HG03025 (cell line): ENCODE results near the gene ATAD1.
"Not testable (repeated sequence)": the region's sequence is repeated elsewhere in the genome, so short reads cannot be mapped to it uniquely, and the experiment has no call there.

ENCODE experiments used
- ATAC-seq: cut with Tn5 transposase; IDR thresholded peaks from one replicate; pipeline ENCODE4 v1.9.1; 2021; ENCODE audit warnings: mild to moderate bottlenecking, moderate library complexity; ENCODE audit not compliant: unreplicated experiment, low FRiP score

The ATAD1 gene

GRCh38 chr10:87816163-87816897 lies 1.7 kb downstream of the ATAD1 start:
- ATAC-seq, result no peak

GRCh38 chr10:87804939-87805569 lies 13.0 kb downstream of the ATAD1 start:
- no peak for ATAC-seq

DNA sequence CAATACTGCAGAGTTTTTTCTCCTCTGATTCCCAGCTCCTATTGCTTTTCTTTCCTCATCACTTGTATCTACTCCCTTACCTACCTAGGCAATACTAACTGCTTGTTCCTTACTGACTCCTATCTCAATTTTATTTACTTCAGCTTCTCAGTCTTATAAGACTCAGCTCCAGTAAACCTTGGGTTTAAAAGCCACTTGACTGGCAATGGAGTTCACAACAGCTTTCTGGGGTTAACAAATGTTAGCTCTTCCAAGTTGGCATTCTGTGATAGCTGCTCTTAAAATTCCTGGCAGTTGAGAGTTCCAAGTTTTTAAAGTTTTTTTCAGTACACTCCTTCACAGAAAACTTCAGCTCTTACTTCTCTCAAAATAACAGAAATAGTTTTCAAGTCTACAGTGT lies 14.2 kb downstream of the ATAD1 start:
- no peak for ATAC-seq

GRCh38 chr10:87803328-87803727 lies 14.7 kb downstream of the ATAD1 start:
- no peak for ATAC-seq

GRCh38 chr10:87801813-87802435 lies 16.1 kb downstream of the ATAD1 start:
- ATAC-seq, result not testable (repeated sequence)

DNA sequence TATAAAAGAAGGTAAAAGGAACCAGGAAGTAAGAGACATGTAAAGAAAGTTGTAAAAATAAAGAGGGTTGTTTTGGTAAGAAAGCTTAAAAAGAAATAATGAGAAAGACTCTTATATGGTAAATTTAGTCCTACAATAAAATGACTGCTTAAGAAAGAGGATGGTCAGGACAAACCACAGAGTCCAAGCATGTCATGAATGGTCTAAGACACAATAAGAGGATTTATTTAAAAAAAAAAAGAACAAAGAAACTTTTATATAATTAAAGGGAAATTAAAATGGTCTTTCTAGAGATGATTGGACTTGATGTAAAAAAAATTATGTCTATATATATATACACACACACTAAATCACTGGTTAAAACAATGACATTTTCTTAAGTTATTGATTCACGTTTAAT lies 18.2 kb downstream of the ATAD1 start:
- no peak for ATAC-seq

DNA sequence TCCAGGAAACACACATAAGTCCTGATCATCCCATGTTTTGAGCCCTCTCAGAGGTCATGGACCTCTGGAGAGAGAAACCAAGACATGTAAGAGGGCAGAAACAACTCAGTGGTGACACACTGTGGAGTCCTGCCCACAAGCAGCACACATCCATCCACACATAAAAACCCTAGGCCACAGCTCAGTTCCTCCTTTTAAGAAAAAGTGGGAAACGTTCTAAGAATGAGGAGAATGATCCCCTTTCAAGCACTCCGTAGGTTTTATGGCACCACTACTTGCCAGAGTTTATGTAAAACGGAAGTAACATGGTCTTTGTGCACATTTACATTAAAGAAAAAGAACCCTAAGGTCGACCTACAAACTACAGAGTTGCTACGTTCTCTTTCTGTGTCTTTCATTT lies 19.9 kb downstream of the ATAD1 start:
- no peak for ATAC-seq

DNA sequence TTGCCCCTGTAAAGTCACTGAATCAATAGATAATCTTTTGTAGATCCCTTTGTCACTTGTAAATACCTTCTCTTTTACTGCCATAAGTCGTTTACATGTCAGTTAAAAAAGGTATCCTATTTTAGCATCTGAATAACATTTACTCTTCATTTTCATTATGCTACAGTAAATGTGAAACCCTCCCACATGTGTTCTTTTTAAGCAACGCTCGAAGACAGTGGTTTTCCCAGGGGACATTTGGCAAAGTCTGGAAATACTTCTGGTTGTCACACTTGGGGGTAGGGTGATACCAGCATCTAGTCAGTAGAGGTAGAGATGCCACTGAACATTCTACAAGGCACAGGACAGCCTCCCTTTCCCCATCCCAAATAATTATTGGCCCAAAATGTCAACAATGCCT lies 23.7 kb downstream of the ATAD1 start:
- ATAC-seq, result no peak

GRCh38 chr10:87790185-87790584 lies 27.8 kb downstream of the ATAD1 start:
- ATAC-seq, result no peak

DNA sequence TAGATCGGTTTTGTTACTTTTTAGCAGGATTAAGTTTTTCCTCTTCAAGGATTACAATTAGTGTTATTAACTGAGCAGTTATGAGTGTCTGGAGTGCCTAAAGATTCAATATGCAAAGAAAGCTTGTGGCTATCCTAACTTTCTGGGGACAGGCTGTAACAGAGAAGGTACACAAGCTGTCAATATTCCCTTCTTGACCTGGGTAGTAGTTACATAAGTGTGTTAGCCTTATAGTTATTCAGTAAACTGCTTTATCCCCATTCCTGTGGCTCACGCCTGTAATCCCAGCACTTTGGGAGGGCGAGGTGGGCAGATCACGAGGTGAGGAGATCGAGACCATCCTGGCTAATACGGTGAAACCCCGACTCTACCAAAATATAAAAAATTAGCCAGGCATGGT lies 31.6 kb downstream of the ATAD1 start:
- ATAC-seq, result no peak

DNA sequence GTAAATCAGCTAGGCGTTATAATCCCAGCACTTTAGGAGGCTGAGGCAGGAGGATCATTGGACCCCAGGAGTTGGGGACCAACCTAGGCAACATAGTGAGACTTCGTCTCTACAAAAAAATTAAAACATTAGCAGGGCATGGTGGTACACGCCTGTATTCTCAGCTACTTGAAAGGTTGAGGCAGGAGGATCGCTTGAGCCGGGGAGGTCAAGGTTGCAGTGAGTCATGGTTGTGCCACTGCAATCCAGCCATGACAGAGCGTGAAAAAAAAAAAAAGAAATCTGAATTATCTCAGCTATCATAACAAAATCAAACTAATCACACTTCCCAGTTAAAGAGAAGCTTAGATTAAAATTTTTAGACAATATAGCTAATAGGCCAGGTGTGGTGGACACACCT lies 35.3 kb downstream of the ATAD1 start:
- no peak for ATAC-seq

- ATAC-seq, result no peak
Measured at GRCh38 chr10:87781545-87781944, 36.5 kb downstream of the ATAD1 start.

DNA sequence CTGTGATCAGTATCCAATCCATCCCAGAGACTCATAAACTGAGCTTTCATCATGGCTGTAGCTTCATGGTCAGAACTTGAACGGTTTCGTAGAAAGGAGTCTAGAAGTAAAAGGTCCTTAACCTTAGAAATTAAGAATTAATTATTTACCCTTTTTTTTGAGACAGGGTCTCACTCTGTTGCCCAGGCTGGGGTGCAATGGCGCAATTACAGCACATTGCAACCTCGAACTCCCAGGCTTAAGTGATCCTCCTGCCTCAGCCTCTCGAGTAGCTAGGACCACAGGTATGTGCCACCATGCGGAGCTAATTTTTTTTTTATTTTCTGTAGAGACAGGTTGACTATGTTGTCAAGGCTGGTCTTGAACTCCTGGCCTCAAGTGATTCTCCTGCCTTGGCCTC lies 41.7 kb downstream of the ATAD1 start:
- ATAC-seq, result no peak

GRCh38 chr10:87775766-87776165 lies 42.3 kb downstream of the ATAD1 start:
- no peak for ATAC-seq

DNA sequence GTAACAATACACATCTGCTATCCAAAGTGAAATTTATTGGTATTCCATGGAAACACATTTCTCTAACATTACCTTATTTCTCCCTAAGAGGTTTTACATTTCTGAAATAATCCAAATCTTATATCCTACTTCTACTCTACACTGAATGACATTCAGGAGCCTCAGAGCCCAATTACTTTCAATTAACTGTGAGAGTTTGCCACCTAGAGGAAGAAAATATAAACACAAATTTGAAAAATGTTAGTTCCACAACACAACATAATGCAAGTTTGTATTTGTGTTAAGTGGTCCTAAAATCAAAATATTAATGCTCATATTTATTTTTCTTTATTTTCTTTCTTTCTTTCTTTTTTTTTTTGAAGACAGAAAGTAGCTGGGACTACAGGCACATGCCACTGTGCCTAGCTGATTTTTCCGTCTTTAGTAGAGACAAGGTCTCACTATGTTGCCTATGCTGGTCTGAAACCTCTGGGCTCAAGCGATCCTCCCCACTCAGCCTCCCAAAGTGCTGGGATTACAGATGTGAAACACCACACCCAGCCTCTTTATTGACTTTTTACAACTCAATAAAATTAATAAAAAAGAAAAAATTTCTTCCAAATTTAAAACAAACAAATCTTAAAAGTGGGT lies 46.0 kb downstream of the ATAD1 start:
- ATAC-seq, result no peak

DNA sequence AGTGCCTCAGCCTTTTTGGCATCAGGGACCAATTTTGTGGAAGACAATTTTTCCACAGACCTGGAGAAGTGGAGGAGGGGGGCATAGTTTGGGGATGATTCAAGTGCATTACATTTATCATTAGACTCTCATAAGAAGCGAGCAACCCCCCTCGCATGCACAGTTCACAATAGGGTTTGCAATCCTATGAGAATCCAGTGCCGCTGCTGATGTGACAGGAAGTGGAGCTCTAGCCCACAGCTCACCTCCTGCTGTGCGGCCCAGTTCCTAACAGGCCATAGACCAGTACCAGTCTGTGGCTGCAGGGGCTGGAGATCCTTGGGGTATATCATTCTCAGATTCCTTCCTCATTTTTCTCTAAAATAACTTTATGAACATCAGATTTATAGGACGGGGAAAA lies 50.8 kb downstream of the ATAD1 start:
- no peak for ATAC-seq

- ATAC-seq, result no peak
Measured at GRCh38 chr10:87765666-87766376, 52.2 kb downstream of the ATAD1 start.

DNA sequence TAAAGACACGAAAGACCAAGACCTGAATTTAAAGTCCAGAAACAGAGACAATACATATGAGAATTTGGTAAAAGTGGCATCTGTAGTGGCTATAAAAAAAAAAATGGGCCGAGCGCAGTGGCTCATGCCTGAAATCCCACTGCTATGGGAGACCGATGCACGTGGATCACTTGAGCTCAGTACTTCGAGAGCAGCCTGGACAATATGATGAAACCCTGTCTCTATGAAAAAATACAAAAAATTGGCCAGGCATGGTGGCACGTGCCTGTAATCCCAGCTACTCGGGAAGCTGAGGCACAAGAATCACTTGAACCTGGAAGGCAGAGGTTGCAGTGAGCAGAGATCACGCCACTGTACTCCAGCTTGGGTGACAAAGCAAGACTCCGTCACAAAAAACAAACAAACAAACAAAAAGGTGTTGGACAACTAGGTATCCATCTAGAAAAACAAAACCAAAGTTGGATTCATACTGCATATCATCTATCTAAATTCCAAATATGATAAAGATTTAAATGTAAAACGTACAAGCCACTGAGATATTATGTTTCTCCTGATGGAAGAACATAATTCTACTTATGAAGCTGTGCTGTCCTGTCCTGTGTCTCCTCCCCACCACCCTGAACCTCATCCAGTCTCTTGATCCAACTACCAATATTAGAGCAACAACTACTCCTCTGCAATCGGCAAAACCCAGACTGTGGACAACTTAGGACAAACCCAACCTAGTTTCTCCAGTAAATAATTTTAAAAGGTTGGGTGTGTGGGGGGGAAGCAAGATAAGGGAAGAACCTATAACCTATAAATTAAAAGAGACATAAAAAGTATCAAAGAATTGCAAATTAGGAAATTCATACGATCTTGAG lies 53.7 kb downstream of the ATAD1 start:
- no peak for ATAC-seq

GRCh38 chr10:87763086-87763861 lies 54.8 kb downstream of the ATAD1 start:
- no peak for ATAC-seq
